ENCODE results near the gene ADGRL4. TPM values are rescaled to one million over a fixed set of nuclear protein-coding genes. Genes with fewer than 3 reads are reported as not detected.

ADGRL4 gene
- total and polyA plus RNA-seq, 9 of the 15 experiments (the other 6 are each of a cell fraction or from before 2014, with no cell fraction given): not detected

DNA sequence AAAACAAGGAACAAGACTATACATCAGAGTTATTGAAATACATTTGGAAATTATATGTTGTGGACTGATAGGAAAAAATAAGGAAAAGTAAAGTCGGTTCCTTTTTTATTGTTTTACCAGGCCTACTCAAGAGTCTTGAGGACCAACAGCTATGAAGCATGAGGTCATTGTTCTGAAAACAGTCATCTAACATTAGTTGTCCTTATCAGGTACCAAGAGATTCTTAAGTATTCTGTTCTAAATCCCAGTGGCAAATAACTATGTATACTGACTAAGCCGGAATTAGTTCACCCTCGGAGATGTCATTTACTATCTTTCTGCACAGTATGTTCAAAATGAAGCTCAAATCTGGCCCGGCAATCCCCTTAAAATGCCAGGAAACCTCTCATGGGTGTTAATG is 585 bp downstream of the ADGRL4 start:
- no peak overlapping the region for H3K27ac ChIP-seq (ENCODE audit: extremely low read depth, low read depth, low read length)
- H3K4me2 ChIP-seq (ENCODE audit: insufficient read depth, low read length): no peak overlapping the region
- no peak overlapping the region for H3K4me3 ChIP-seq
- ATAC-seq (no peak), FAIRE-seq (no peak), DNase-seq (ENCODE audit: extremely low read depth in 1 of 4, low spot score in 3 of 4) (no peak)
- BruUV-seq (replicated peaks): no TSS peak
- POLR2A ChIA-PET: no interaction called here
- H3K4me1 ChIP-seq (replicated peaks in 1 of 2; ENCODE audit: control insufficient read depth in 2 of 2, insufficient read depth in 2 of 2, low read length in 2 of 2): no peaks in the 10 kb centered on the region
- 0% methylated on average over 4 of the region's 4 CpGs for WGBS (ENCODE audit: insufficient coverage, low coverage, missing lambda C conversion rate)
- H3K79me2 ChIP-seq (ENCODE audit: control insufficient read depth, insufficient read depth, low read length): no peaks in the 10 kb centered on the region
- H3K9me3 ChIP-seq (replicated peaks; ENCODE audit: control insufficient read depth, insufficient read depth, low read depth, low read length): no peaks in the 10 kb centered on the region
- in situ Hi-C loops (cut with MboI) (no loop called here), intact Hi-C loops (cut with micrococcal nuclease) (no loop called here)
- H4K20me1 ChIP-seq (replicated peaks; ENCODE audit: control insufficient read depth, insufficient read depth, low read length): no peaks in the 10 kb centered on the region
- no peak overlapping the region for H3K9ac ChIP-seq (ENCODE audit: insufficient read depth in 1 of 2, low read depth in 2 of 2, low read length in 2 of 2)
- no peaks in the 10 kb centered on the region for H3K36me3 ChIP-seq (ENCODE audit: control insufficient read depth, insufficient read depth, low read length)
- no peaks in the 10 kb centered on the region for H3K27me3 ChIP-seq (ENCODE audit: control insufficient read depth in 2 of 2, insufficient read depth in 2 of 2, low read length in 2 of 2)
- H3K9me1 ChIP-seq (ENCODE audit: control insufficient read depth, insufficient read depth, low read length): no peaks in the 10 kb centered on the region
- no peak for TF ChIP-seq ZNF57 (CRISPR knock-in tag; IDR thresholded peaks at IDR 0.05)
- TF ChIP-seq, protein P1, sequence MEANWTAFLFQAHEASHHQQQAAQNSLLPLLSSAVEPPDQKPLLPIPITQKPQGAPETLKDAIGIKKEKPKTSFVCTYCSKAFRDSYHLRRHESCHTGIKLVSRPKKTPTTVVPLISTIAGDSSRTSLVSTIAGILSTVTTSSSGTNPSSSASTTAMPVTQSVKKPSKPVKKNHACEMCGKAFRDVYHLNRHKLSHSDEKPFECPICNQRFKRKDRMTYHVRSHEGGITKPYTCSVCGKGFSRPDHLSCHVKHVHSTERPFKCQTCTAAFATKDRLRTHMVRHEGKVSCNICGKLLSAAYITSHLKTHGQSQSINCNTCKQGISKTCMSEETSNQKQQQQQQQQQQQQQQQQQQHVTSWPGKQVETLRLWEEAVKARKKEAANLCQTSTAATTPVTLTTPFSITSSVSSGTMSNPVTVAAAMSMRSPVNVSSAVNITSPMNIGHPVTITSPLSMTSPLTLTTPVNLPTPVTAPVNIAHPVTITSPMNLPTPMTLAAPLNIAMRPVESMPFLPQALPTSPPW (CRISPR knock-in tag; IDR thresholded peaks at IDR 0.05): no peak
- TF ChIP-seq CREBBP (IDR thresholded peaks at IDR 0.05; ENCODE audit: low read depth, low read length): no peak
- no peak for TF ChIP-seq ZEB2 (IDR thresholded peaks at IDR 0.05)
- TF ChIP-seq, protein P2, sequence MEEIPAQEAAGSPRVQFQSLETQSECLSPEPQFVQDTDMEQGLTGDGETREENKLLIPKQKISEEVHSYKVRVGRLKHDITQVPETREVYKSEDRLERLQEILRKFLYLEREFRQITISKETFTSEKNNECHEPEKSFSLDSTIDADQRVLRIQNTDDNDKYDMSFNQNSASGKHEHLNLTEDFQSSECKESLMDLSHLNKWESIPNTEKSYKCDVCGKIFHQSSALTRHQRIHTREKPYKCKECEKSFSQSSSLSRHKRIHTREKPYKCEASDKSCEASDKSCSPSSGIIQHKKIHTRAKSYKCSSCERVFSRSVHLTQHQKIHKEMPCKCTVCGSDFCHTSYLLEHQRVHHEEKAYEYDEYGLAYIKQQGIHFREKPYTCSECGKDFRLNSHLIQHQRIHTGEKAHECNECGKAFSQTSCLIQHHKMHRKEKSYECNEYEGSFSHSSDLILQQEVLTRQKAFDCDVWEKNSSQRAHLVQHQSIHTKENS (CRISPR knock-in tag; IDR thresholded peaks at IDR 0.05): no peak
- CTCF ChIA-PET (ENCODE audit: low intra/inter-chr PET ratio): no interaction called here
- no peak overlapping the region for H2AFZ ChIP-seq (ENCODE audit: low read depth, low read length)
